Activated T-helper 2 cell treated with anti-CD3 and anti-CD28 coated beads, Interferon-gamma antibody, Interleukin-2, Interleukin-4, amounts not matched to agents 10 μg/mL and 5 μg/mL and 100 μg/mL, durations not matched to agents 14 hours and 24 hours and 36 hours (primary cell): ENCODE data around the gene VTA1. TPM values are rescaled to one million over a fixed set of nuclear protein-coding genes. Genes with fewer than 3 reads are reported as not detected.
A peak's percentile ranks its signal among the peaks of the same experiment; 100 is the strongest.
"Not testable (repeated sequence)": the region's sequence is repeated elsewhere in the genome, so short reads cannot be mapped to it uniquely, and the experiment has no call there.

Experiments
- DNase-seq: peaks from one replicate; pipeline ENCODE4 v3.0.0; 2021; ENCODE audit warnings: low spot score
- H3K27ac Mint-ChIP-seq: one replicate; pipeline ENCODE4 v1.8.0; 2021; ENCODE audit warnings: mixed read lengths
- H3K27me3 Mint-ChIP-seq: one replicate; pipeline ENCODE4 v1.8.0; 2021; ENCODE audit warnings: low read depth, mixed read lengths
- H3K36me3 Mint-ChIP-seq: one replicate; pipeline ENCODE4 v1.8.0; 2021; ENCODE audit warnings: low read depth, mixed read lengths
- H3K4me1 Mint-ChIP-seq: one replicate; pipeline ENCODE4 v1.8.0; 2021; ENCODE audit warnings: low read depth, mixed read lengths
- H3K4me3 Mint-ChIP-seq: one replicate; pipeline ENCODE4 v1.8.0; 2021; ENCODE audit warnings: low read depth, mild to moderate bottlenecking, moderate library complexity, mixed read lengths
- H3K9me3 Mint-ChIP-seq: one replicate; pipeline ENCODE4 v1.8.0; 2021; ENCODE audit warnings: mixed read lengths
- intact Hi-C: fragments of 100-400 bp; cut with micrococcal nuclease; formaldehyde crosslinking; loops from one replicate; pipeline ENCODE4 v1.15.1; 2023
- total RNA-seq: library from RNA; stranded (reverse); gene quantifications from 2 replicates; pipeline ENCODE4 v1.2.3, GENCODE V29; 2022

The VTA1 gene, protein sequence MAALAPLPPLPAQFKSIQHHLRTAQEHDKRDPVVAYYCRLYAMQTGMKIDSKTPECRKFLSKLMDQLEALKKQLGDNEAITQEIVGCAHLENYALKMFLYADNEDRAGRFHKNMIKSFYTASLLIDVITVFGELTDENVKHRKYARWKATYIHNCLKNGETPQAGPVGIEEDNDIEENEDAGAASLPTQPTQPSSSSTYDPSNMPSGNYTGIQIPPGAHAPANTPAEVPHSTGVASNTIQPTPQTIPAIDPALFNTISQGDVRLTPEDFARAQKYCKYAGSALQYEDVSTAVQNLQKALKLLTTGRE
- 49.5 and 49.9 TPM in 2 replicates for total RNA-seq

DNA sequence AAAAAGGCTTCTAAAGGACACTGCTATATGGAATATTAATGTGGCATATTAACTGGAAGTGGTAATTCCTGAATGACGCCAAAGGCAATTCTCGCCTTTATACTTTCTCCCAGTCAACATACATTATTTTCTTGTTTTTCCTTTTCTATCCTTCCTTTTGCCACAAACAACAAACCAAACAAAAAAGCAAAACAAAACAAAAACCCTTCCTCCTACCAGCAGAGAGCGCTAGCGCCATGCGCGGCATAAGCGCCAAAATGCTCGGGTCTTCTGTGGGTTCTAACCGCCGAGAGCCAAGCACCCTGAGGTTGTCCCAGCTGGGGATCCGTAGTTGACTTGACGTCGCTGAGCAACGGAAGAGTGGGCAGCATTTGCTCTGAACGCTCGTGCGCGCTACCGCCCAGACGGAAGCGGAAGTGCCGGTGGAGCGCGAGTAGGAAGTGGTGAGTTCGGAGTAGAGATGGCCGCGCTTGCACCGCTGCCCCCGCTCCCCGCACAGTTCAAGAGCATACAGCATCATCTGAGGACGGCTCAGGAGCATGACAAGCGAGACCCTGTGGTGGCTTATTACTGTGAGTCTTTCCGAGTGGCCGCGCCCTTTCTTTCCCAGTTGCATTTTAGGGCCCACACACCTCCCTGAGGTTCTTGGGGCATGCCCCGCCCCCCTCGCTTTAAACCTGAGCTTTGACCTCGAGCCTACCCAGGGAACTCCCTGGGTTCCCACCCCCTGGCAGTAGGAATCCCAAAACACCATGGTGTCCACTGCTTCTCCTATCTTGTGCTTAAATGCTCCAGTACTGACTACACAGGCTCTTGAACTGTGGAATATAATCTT, at the start of gene VTA1, which contains the start of gene NMBR:
Gene VTA1 (plus strand): TSS at position 436 of the 835 bp plus-strand sequence. CDS start 25 bp downstream, at position 461.
Gene NMBR (minus strand): TSS at position 295 of the 835 bp plus-strand sequence. CDS start 58,464 bp downstream, outside the sequence.
- peak; percentile 95 for DNase-seq
- Mint-ChIP-seq H3K4me1 (peaks cover 31% of the 10 kb centered on the region), H3K27ac (peak within 1 kb of the TSS; percentile 59), H3K4me3 (peak within 1 kb of the TSS; percentile 91), H3K9me3 (no peaks in the 10 kb centered on the region), H3K36me3 (peaks cover 26% of the 10 kb centered on the region), H3K27me3 (no peaks in the 10 kb centered on the region)
- intact Hi-C loops: loop anchor here (1.0 to 10.0 kb wide), 6 partner anchors 9 to 1948 kb away; partner anchors contain the start of gene SF3B5

DNA sequence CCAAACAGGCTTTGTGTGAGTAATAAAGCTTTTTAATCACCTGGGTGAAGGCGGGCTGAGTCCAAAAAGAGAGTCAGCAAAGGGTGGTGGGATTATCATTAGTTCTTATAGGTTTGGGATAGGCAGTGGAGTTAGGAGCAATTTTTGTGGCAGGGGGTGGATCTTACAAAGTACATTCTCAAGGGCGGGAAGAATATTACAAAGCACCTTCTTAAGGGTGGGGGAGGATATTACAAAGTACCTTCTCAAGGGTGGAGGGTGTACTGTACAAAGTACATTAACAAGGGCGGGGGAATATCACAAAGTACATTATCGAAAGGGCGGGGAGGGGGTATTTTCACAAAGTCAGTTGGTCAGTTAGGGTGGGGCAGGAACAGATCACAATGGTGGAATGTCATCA, 42.2 kb upstream of the VTA1 start:
- H3K9me3 Mint-ChIP-seq, H3K27me3 Mint-ChIP-seq, DNase-seq, H3K36me3 Mint-ChIP-seq, H3K4me3 Mint-ChIP-seq, H3K4me1 Mint-ChIP-seq, H3K27ac Mint-ChIP-seq, intact Hi-C loops: not testable (repeated sequence)

DNA sequence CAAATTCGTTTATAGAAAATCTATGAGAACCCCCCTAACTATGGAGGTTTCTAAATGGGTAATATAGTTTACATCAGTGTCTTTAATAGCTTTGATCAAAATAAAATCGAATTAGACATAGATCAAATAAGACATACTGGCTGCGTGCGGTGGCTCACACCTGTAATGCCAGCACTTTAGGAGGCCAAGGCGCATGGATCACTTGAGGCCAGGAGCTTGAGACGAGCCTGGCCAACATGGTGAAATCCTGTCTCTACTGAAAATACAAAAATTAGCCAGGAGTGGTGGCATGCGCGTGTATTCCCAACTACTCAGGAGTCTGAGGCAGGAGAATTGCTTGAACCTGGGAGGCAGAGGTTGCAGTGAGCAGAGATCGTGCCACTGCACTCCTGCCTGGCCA, 36.2 kb upstream of the VTA1 start:
- intact Hi-C loops: loop anchor here (5.0 kb wide), 1 partner anchor 434 kb away; no protein-coding TSS in a partner anchor
- not testable (repeated sequence) for H3K27me3 Mint-ChIP-seq, H3K9me3 Mint-ChIP-seq, DNase-seq, H3K27ac Mint-ChIP-seq, H3K4me1 Mint-ChIP-seq, H3K4me3 Mint-ChIP-seq, H3K36me3 Mint-ChIP-seq

DNA sequence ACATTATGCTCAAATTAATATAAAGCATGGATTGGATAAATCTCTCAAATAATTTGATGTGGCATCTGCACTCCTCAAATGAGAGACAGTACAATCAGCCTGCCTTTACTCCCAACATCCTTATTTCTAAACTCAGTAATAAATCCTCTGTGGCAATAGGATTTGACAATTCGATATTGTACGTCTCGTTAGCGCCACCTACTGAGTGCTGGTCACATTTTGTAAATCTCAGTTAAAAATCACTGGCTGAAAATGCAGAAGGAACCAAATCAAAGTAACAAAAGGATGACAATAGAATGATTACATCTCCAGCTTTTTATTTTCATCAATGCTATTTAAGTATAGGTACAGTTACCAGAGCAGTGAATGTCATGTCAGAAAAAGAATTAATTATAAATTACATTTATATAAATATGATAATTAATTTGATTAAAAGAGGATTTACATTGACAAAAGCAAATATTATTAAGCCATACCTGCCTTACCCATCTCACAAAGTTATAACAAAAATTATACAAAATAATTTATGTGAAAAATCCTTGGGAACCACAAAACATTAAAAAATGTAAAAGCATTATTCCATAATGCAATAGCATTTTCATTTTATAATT, 34.5 kb upstream of the VTA1 start:
- no peak overlapping the region for H3K27ac Mint-ChIP-seq
- no peaks in the 10 kb centered on the region for H3K36me3 Mint-ChIP-seq
- H3K4me3 Mint-ChIP-seq: no peak overlapping the region
- no peaks in the 10 kb centered on the region for H3K4me1 Mint-ChIP-seq
- peak; percentile 30 for DNase-seq
- H3K27me3 Mint-ChIP-seq: no peaks in the 10 kb centered on the region
- no peaks in the 10 kb centered on the region for H3K9me3 Mint-ChIP-seq
- intact Hi-C loops: loop anchor here (1.0 to 5.0 kb wide), 2 partner anchors 123 to 435 kb away; no protein-coding TSS in a partner anchor

DNA sequence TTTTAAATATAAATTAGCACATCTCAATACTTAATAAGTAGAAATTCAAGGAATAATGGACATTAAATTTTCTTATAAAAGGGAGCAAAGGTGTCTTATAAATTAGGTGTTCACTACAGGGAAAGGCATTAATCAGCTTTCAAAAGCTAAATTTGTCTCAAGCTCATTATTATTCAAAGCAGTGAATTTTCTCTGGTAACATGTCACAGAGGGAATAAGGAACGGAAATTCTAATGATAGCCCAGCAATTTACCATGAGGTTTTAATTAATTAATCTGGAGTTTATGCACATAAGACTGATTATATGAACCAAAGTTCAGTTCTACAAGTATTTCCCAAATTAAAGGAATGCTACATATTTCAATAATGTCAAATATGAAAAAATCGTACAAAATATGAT, 29.7 kb upstream of the VTA1 start:
- no peaks in the 10 kb centered on the region for H3K9me3 Mint-ChIP-seq

DNA sequence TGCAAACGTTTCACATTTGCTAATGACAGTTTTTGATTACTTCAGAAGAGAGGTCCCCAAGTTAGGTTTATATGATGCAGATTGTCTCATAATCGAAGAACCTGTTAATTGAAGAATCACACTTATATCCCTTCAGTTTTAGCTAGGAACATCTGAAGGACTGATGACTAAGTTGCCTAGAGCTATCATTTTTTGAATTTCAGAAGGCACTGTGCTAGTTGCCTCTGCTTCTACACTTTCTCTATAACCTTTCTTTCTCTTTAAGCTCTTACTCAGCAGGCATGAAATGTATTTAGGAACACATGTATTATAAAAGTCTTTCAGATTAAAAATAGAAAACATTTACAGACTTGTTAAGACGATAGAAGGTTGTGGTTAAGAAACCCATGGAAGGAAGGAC, 28.7 kb upstream of the VTA1 start:
- no peaks in the 10 kb centered on the region for H3K4me1 Mint-ChIP-seq
- H3K27ac Mint-ChIP-seq: no peak overlapping the region
- DNase-seq: no peak
- H3K27me3 Mint-ChIP-seq: peaks cover 14% of the 10 kb centered on the region
- no peaks in the 10 kb centered on the region for H3K9me3 Mint-ChIP-seq
- intact Hi-C loops: no loop called here
- no peak overlapping the region for H3K4me3 Mint-ChIP-seq
- no peaks in the 10 kb centered on the region for H3K36me3 Mint-ChIP-seq

More for the DNA sequence above, 29.7 kb upstream of the VTA1 start:
- no peak overlapping the region for H3K4me3 Mint-ChIP-seq
- intact Hi-C loops: no loop called here
- no peak for DNase-seq
- H3K36me3 Mint-ChIP-seq: no peaks in the 10 kb centered on the region
- no peaks in the 10 kb centered on the region for H3K4me1 Mint-ChIP-seq
- peaks cover 14% of the 10 kb centered on the region for H3K27me3 Mint-ChIP-seq
- H3K27ac Mint-ChIP-seq: no peak overlapping the region

DNA sequence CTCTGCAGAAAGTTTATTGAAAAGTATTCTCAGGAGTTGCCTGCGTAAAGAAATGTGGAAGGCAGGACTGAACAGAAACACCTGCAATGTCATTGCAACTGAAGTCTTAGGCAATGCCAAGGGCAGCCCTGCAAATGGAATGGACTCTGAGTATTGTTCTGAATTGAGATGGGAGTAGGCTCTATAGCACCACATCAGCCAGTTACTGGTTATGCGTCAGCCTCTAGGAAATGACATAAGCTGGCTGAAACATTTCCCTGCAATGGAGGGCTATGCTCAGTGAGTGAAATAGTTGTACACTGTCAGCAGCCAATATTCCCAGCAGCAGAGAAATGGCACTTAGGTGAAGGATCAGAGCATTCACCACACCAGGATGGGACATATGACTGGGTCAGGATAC, 28.1 kb upstream of the VTA1 start:
- intact Hi-C loops: no loop called here
- no peaks in the 10 kb centered on the region for H3K4me1 Mint-ChIP-seq
- H3K27me3 Mint-ChIP-seq: peaks cover 14% of the 10 kb centered on the region
- no peak for DNase-seq
- no peaks in the 10 kb centered on the region for H3K36me3 Mint-ChIP-seq
- H3K9me3 Mint-ChIP-seq: no peaks in the 10 kb centered on the region
- H3K4me3 Mint-ChIP-seq: no peak overlapping the region
- H3K27ac Mint-ChIP-seq: no peak overlapping the region

DNA sequence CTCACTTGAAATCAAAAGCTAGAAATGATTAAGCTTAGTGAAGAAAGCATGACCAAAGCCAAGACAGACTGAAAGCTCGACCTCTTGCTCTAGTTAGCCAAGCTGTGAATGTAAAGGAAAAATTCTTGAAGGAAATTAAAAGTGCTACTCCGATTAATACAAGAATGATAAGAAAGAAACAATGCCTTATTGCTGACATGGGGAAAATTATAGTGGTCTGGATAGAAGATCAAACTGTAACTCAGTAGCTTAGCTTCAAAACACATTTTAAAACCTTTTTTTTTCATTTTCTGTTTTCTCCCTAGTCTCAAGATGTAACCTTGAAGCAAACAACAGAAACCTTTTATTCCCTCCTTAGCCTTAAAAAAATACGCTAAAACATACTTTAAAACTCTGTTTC, 25.7 kb upstream of the VTA1 start:
- H3K4me3 Mint-ChIP-seq: no peak overlapping the region
- intact Hi-C loops: no loop called here
- no peak for DNase-seq
- H3K9me3 Mint-ChIP-seq: no peaks in the 10 kb centered on the region
- no peak overlapping the region for H3K27ac Mint-ChIP-seq
- peaks cover 17% of the 10 kb centered on the region for H3K27me3 Mint-ChIP-seq
- H3K36me3 Mint-ChIP-seq: no peaks in the 10 kb centered on the region
- H3K4me1 Mint-ChIP-seq: no peaks in the 10 kb centered on the region

DNA sequence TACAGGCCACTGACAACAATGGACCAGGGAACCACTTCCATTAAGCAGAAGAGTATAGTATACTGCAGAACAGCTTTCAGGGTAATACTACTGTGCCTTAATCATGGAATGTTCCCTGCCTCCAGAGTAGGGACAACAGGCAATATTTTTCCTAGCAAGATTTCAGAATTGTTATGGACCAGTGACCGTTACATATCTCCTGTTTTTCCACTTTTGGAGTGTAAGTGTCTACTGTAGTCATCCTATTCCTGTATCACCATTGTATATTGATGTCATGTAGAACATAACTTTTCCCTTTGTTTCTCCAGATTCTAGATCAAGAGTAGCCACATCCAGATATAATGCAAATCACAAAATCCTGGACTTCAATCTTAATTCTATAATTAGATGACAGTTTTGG, 16.2 kb upstream of the VTA1 start:
- Mint-ChIP-seq H3K9me3 (no peaks in the 10 kb centered on the region), H3K27me3 (peaks cover 27% of the 10 kb centered on the region), H3K27ac (no peak overlapping the region), H3K36me3 (no peaks in the 10 kb centered on the region), H3K4me3 (no peak overlapping the region), H3K4me1 (no peaks in the 10 kb centered on the region)
- intact Hi-C loops: no loop called here
- DNase-seq: no peak

DNA sequence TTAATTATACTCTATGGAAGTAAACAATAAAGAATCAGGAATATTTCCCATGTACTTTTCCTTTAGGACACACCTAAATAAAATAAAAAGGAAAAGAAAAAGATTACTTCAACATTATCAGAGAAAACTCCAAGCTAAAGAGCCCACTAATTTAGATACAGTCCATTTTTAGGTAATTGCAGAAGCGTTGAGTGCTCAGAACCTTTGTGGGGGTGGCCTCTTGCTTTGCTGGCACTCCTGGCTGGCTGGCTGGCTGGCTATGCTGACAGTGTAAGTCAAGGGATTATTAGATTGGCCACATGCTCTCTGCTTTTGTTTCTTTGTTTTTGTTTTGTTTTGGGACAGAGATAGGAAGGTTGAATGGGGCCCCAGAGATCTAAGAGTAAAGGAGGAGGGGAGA, 14.4 kb upstream of the VTA1 start, which contains the start of gene GJE1:
Gene GJE1 (plus strand): TSS at position 301 of the 400 bp plus-strand sequence. CDS start 234 bp downstream, outside the sequence.
- Mint-ChIP-seq H3K4me1 (no peaks in the 10 kb centered on the region), H3K9me3 (no peaks in the 10 kb centered on the region), H3K27me3 (peaks cover 22% of the 10 kb centered on the region), H3K4me3 (no peak within 1 kb of the TSS), H3K36me3 (no peaks in the 10 kb centered on the region), H3K27ac (no peak within 1 kb of the TSS)
- DNase-seq: no peak
- intact Hi-C loops: no loop called here

DNA sequence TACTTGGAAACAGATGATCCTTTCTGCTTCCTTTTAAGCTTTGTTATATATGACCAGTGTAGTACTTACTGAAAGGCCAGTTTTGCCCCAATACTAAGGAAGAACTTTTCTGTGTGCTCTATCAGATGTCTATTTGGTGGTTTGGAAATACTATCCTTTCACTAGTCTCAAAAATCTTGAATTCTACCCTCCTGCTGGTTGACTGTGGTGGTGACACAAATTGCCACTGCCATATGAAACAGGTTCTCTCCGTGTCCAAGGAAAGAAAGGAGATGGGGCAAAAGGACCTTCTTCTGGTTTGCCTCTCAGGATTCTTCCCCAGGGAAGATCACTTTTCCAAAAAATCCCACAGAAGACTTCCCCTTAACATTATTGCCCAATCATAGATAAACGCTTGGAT, 8.2 kb upstream of the VTA1 start:
- intact Hi-C loops: no loop called here
- Mint-ChIP-seq H3K27ac (no peak overlapping the region), H3K4me1 (no peaks in the 10 kb centered on the region), H3K27me3 (peaks cover 5% of the 10 kb centered on the region), H3K9me3 (no peaks in the 10 kb centered on the region), H3K4me3 (no peak overlapping the region), H3K36me3 (no peaks in the 10 kb centered on the region)
- DNase-seq: no peak

DNA sequence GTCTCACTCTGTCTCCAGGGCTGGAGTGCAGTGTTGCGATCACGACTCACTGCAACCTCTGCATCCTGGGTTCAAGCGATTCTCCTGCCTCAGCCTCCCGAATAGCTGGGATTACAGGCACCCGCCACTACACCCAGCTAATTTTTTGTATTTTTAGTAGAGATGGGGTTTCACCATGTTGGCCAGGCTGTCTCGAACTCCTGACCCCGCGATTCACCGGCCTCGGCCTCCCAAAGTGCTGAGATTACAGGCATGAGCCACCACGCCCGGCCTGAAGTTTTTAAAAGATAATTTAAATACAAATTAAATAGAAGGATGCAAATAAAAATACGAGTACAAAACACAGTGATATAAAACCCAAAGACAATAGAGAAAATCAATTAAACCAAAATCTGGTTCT, 5.5 kb upstream of the VTA1 start:
- DNase-seq, H3K4me3 Mint-ChIP-seq, H3K4me1 Mint-ChIP-seq, H3K27me3 Mint-ChIP-seq, H3K27ac Mint-ChIP-seq, H3K36me3 Mint-ChIP-seq, H3K9me3 Mint-ChIP-seq: not testable (repeated sequence)
- intact Hi-C loops: loop anchor here (10.0 kb wide), 3 partner anchors 333 to 1953 kb away; partner anchors contain the start of gene SF3B5
